Stimulated activated CD8-positive, alpha-beta memory T cell treated with anti-CD3 and anti-CD28 coated beads, Interleukin-7, amount 100 ng/mL, for 48 hours (primary cell): ENCODE measurements around the gene RGS16.

ENCODE experiments used
- DNase-seq, 2 donors: peaks; one replicate each; pipeline ENCODE4 v3.0.0-alpha.2; 2020; ENCODE audit warnings: low read depth in 1 of 2; ENCODE audit errors: extremely low read depth in 1 of 2

The RGS16 gene

DNA sequence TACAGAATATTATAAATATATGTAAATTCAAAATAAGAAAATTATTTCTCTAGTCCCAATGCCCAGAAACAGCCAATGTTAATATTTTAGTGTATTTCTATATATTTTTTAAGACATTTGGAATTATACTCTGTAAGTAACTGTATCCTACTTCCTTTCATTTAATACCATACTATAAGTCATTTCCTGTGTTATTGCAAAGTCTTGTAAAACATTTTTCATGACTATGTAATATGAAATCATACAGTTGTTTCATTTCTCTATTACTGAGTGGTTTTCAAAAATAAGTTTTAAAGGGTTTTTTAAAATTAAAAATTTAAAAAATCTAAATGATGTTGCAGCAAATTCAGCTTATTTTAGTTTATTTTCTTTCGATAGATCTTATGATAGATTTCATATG lies 17.1 kb downstream of the RGS16 start:
- DNase-seq: no peak

DNA sequence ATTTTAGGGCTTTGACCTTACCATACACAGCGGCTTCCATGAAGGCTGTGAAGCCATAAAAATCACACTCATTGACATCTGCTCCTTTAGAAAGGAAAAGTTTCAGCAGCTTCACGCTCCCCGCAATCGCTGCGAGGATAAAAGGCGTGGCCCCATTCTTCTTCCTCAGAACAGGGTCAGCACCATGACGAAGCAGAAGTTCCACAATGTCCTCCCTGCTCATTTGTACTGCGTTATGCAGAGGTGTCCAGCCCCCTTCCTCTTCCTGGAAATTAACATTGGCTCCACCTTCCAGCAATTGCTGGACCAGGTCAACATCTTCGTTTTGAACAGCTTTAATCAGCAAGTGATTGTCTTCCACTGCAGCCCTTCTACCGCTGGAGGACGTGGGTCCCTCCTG lies 17.8 kb downstream of the RGS16 start:
- DNase-seq: no peak

DNA sequence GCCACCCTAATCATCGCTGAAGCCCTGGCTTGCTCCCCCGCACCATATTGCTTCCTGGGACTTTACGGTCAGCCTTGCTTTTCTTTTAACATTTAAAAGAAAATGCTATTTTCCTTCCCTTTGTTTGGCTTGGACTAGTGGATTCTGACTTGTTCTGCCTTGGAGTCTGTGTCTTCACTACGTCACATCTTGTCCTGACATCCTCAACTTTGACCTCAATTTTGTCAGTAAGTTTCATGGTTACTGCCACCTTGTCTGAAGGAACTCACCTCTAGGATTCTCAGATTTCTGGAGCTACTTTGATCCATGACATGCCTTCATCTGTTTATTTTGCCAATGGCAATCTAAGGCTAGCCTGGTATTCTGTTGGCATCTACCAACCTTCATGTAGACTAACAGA lies 19.4 kb downstream of the RGS16 start:
- DNase-seq: no peak

DNA sequence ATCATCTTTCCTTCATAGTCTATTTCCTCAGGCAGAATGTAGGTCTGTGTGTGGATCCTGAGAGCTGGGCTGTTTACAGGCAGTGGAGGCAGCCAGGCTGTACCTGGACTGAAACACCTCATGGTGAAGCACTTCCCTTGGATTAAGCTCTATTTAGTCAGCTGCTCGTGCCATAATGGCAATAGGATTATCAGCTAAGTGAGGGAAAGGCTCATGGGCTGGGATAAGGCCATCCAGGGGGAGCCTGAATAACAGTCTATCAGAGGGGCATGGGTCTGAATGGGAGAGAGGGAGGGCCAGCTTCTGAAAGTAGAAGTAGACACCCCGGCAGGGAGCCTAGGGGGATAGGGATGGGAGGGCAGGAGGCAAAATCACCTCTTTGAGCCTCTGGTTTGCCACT lies 23.5 kb downstream of the RGS16 start:
- DNase-seq: no peak

DNA sequence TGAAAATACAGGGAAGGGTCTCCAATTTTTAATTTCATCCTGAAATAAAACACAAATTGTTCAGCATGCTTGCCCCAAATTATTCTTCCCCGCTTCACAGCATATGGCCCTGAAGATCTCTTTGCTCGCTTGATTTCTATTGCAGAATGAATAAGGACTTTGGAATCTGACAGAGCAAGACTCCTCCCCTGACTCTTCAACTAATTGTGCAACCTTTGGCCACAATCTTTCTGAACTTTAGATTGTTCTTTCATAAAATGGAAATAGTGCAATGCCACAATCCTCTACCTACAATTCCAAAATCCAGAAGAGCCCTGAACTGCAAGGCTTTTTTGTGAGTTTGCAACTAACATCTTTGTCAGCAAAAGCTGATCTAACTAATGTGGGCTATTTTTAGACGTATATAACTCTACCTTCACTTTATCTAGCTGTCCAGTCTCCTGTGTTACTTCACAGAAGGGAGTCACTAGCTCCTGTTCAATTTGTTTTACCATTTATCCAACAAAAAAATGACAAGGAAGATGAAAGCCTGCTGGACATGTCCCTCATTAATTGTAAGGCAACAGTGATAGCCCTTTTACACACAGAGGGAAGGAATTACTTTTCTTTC lies 28.5 kb downstream of the RGS16 start:
- no peak for DNase-seq

DNA sequence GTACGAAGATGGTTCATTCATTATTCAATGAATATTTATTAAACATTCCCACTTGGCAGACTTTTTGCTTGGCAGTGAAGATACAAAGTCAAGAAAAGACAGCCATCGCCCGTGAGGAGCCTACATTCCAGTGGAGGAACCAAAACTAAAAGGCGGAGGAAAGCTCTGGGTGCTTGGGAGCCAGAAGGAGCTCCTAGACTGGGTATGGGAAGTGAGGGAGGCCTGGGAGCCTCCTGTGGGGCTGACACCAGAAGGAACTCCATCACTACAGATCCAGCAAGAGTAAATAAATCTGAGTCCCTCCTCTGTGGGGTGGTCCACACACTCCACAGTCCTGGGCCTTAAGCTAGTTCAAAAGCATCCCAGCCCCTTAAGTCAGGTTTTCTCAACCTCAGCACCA lies 30.0 kb downstream of the RGS16 start:
- DNase-seq: no peak

DNA sequence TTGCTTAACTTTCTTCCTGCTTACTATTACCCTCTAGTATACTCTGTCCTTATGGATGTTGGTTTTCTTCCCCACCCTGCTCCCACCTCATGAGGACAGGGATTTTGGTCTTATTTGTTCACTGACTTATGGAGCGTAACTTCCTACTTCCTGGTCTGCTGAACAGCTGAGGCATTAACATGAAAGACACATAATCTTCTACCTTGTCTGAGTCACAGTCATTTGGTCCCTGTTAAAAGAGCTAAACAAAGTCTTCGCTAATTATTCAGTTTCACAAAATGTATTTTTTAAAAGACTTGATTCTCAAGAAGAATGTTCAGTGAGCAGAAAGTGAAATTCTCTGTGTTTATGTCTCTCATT lies 33.6 kb downstream of the RGS16 start:
- DNase-seq: no peak

DNA sequence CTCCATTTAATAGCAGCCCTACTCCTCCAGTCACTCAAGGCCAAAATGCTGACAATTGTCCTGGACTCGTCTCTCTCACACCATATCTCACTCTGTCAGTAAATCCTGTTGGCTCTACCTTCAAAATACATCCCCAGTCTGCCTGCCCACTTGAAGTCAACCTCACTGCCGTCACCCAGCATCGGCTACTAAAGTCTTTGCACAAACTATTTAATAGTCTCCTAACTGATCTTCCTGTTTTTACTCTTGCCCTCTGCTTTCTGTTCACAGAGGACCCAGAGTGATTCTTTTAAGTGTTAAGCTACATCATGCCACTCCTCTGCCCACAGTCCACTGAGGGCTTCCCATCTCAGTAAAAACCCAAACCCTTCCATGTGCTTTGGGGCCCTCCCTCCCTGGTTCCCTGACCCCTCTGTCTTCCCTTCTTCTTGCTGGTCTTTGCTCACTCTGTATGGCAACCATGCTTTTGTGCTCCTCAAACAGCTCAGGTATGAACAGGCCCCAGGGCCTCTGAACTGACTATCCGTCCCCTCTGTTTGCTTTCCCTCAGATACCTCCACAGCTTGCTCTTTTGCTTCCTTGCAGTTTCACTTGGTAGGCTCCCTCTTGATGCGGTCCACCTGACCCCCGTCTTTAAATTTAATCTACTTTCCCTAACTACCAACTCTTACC lies 34.1 kb downstream of the RGS16 start:
- no peak for DNase-seq

DNA sequence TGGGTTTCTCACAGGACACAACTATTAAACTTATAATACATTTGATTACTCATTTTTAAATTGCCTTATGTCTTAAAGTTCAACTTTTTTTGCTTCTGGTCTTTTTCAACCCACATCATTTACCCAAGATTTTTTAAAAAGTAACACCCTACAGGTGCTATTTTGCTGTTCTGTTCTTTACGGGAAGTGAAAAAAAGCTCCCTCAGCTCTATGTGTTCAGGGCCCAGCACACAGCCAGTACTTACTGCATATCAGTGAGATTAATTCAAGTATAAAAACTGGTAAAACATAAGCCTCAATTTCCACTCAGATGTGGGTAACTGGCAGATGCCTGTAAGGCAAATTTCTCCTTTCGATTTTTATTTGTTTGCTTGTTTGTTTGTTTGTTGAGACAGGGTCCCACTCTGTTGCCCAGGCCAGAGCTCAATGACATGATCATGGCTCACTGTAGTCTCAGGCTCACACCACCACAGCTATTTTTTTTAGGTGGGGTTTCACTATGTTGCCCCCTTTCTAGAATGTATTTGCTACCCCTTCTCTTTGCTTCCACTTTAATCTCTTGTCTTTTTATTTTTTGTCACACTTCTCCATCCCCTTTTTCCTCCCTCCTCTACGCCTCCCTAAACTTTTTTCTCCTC lies 35.4 kb downstream of the RGS16 start:
- DNase-seq: no peak

DNA sequence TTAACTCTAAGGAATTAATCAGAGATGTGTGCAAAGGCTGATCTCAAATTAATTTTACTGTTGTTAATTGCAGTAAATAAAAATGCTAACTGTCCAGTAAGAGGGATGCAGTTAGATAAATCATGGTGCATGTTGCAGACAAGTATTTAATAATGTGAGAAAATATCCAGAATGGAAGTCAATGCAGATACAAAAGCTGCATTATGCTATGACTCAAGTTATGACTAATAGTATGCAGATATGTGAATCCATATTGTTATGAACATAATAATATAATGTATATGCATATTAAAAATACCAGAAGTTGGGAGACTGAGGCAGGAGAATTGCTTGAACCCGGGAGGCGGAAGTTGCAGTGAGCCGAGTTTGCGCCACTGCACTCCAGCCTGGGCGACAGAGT lies 36.6 kb downstream of the RGS16 start:
- no peak for DNase-seq

DNA sequence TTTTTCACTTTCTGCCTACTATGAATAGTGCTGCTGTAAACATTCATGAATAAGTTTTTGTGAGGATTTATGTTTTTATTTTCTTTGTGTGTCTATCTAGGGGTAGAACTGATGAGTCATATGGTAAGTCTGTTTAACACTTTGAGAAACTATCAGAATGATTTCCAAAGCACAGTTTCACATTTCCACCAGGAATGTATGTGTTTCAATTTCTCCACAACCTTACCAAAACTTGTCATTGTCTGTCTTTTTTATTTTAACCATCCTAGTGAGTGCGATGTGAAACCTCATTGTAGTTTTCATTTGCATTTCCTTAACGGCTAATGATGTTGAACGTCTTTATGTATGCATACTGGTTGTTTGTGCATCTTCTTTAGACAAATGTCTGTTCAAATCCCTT lies 38.7 kb downstream of the RGS16 start:
- no peak for DNase-seq

DNA sequence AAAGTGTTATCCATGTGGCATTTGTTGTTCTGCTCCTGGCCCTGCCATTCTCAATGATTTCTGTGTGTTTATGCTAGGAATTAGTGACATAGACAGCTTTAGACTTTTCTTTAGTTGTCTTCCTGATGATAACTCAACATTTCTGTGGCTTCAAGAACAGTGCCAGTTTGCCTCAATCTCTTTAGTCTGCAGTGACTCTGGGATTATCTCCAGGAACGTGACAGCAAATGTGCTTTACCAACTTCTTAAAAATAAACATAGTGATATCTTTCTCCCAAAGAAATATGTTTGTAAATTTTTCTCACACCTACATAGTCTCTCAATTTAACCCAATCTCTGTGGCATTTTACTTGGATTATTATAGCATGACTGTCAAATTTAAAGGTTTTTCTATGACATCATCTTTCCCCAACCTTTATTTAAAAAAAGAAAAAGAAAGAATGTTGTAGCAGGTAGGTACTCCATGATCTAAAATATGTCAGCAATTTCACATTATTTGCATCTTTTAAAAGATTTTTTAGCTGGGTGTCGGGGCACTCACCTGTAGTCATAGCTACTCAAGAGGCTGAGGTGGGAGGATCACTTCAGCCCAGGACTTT lies 39.7 kb downstream of the RGS16 start:
- DNase-seq: no peak

DNA sequence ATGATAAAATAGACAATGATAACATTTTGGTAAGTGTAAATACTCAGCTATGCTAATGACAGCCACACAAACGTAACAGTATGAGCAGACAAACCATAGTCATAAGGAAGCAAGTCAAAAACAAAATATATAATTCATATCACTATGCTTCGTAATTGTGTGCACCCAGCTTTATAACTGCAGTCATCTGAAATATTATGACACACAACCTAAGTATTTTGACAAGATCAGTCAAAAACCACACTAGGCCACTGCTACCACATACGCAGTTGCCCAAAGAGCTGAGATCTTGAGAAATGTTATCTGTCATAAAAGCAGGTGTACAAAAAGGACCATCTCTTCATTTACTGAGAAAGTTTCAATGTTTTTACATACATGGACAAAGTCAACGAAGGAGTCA lies 41.1 kb downstream of the RGS16 start:
- no peak for DNase-seq

DNA sequence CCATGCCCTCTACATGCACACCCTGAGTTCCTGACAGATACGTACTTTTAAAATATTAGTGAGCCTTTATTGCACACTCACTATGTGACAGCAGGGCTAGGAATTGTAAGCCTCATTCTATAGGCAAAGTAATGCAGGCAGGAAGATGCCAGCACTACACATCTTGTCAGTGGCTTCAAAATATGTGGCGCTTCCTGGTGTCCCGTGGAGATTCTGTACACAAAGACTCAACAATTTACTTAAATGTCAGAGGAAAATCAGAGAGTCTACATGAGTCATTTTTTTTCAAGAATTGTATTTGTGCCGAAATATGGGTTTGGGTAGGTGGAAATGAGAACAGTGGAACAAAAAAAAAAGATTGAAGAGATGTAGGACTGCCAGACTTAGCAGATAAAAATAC lies 42.7 kb downstream of the RGS16 start:
- no peak for DNase-seq

DNA sequence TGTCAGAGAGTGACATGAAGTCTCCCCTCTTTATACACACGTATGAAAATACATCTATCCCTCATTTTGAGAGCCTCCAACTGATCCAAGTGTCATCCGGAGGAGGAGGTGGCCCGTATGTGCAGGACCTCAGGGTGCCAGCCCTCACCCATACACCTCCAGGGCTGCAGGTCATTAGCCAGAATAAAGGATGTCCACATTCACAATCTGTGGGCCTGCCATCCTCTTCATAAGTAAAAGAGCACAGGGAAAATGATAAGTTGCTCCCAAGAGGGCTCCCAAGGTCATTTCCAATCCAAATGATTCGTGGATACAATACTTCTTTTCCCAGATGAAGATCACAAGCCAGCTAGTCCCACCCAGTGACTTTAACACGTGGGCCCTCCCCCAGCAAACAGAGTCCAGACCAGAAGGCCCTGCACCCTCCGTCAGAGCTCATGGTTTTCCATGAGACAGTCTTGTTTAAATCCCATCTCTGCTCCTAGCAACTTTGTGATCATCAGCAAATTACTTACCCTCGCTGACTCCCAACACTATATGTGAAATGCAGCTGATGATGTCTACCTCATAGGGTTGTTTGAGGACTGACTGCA lies 43.7 kb downstream of the RGS16 start:
- DNase-seq: no peak

DNA sequence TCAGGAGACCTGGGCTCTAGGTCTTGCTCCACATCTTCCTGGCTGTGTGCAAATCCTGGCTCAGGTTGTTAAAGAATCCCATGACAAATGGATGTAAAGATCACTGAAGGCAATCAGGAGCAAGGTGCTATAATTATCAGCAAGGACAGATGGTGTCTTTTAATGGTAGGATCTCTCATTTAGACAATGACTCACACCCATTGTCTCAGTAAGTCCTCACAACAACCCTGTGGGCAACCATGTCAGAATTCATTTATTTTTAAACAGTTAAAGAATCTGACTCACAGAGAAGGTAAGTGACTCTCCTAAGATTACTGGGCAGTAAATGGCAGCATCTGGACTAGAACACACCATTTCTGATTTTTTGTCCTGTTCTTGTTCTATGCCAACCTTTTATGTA lies 47.9 kb downstream of the RGS16 start:
- no peak for DNase-seq

DNA sequence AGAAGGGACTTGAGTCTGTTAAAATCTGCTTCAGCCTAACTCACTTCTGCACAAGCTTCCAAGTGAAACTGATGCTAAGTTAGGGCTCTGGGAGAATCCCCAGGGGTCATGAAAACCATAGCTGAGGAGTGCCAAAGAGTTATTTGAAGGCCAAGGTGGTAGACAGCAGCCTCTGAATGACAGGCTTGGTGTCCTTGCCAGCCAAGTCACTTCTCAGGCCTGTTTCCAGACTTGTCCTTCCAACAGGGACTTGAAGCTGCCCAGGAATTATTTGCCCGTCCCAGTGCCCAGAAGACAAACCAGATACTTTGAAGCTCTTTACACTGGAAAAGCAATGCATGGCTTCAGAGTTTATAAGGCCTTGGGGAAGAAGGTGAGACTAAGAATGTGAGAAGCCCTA lies 48.7 kb downstream of the RGS16 start:
- no peak for DNase-seq

DNA sequence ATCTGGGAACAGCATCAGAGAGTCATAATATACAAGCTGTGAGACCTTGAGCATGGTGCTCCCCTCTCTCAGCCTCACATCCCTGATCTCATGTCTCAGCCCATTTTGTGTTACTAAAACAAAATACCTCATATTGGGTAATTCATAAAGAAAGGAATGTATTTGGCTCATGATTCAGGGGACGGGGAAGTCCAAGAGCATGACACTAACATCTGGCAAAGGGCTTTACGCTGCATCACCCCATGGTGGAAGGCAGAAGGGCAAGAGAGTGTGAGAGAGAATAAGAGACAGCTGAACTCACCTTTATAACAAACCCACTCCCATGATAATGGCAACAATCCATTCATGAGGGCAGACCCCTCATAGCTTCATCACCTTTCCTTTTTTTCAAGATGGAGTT lies 51.7 kb downstream of the RGS16 start:
- DNase-seq: no peak

DNA sequence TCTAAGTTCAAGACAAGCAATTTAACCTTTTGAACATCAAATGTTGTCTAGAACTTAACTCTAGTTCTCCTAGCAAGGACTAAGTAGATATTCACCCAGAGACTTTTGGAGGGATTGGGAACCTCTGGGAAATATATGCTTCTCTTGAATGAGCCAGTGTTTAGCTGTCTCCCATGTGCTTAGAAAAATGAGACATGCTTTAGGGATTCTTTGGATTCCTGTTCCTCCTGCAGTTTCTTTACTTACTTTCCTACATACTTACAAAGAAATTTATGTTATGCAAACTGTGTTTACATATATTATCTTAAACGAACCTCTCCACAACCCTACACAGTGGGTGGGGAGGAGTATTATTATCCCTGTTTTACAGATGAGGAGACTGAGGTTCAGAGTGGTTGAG lies 54.4 kb downstream of the RGS16 start:
- no peak for DNase-seq

DNA sequence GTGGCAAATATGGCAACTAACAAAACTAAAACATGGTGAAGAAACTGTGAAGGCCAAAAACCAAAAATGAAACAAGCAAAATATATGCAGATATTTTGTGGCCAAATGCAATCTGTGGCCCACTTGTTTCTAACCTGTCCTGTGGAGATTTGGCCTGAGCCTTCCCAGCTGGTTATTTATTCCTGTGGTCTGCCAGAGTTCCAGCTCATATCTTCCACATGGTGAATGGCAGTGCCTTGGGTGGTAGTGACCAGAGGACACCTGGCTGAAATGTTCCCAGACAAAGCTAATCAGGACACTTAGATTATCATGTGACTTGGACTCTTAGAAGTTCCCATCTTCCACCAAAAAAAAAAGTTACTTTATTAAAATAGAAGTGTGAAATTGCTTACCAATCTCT lies 54.8 kb downstream of the RGS16 start:
- DNase-seq: no peak
